Endothelial cell of umbilical vein (primary cell): Measurements from ENCODE around the gene PHACTR1. TPM values are rescaled to one million over a fixed set of nuclear protein-coding genes. Genes with fewer than 3 reads are reported as not detected.

Experiments used
- BruUV-seq: library from RNA; stranded (reverse); fragments of 400-500 nt; replicated peaks from 2 replicates; lab custom pipeline; 2021; lab: Mats Ljungman, UMichigan
- CTCF ChIA-PET: fragments of 300-600, 350-600 bp; sonication (Branson Sonifier 250); formaldehyde crosslinking; loops from one replicate; lab custom pipeline; 2021; ENCODE audit warnings: antibody characterized with exemption, inconsistent platforms; lab: Charles Lee
- POLR2A ChIA-PET: fragments of 300-600, 350-600 bp; sonication (Branson Sonifier 250); formaldehyde crosslinking; loops from one replicate; lab custom pipeline; 2021; ENCODE audit warnings: antibody characterized with exemption, inconsistent platforms; lab: Charles Lee
- DNase-seq: peaks from one replicate; pipeline ENCODE4 v3.0.0-alpha.2; 2011; ENCODE audit warnings: low read depth, low spot score
- FAIRE-seq: peaks from 2 replicates; lab custom pipeline; 2011; peaks lifted over from hg19 to GRCh38; lab: Jason Lieb, UNC
- H2AFZ ChIP-seq: 2 replicates; pipeline ENCODE4 v1.6.0; 2012; ENCODE audit warnings: low read depth, low read length, control low read depth, inconsistent platforms
- H3K27ac ChIP-seq: 2 replicates; pipeline ENCODE4 v1.5.1; 2011; ENCODE audit warnings: low read depth, mild to moderate bottlenecking, control low read depth, low read length, moderate library complexity; ENCODE audit not compliant: insufficient read depth
- H3K27me3 ChIP-seq, 2 experiments: 2 replicates each; pipeline versions ENCODE4 v1.6.0 to v1.6.1; 2011; ENCODE audit warnings: low read length in 2 of 2, mixed read lengths in 1 of 2; ENCODE audit not compliant: control insufficient read depth in 2 of 2, insufficient read depth in 2 of 2
- H3K36me3 ChIP-seq, 2 experiments: 2 replicates in 1 of 2; 3 replicates in 1 of 2; pipeline ENCODE4 v1.5.1; 2011; ENCODE audit warnings: low read length in 2 of 2, mild to moderate bottlenecking in 1 of 2, moderate library complexity in 1 of 2; ENCODE audit not compliant: control insufficient read depth in 2 of 2, insufficient read depth in 2 of 2; ENCODE audit errors: extremely low read depth in 1 of 2
- H3K4me1 ChIP-seq: 3 replicates; pipeline ENCODE4 v1.5.1; 2011; ENCODE audit warnings: mild to moderate bottlenecking, low read length; ENCODE audit not compliant: control insufficient read depth, insufficient read depth; ENCODE audit errors: extremely low read depth
- H3K4me2 ChIP-seq: 2 replicates; pipeline ENCODE4 v1.6.1; 2011; ENCODE audit warnings: low read length, control low read depth, mixed read lengths; ENCODE audit not compliant: insufficient read depth
- H3K4me3 ChIP-seq, 3 experiments: fragments of 200-600 bp in 1 of 3; sonication (generic), shearing (Covaris generic) in 1 of 3; replicated peaks in 1 of 3; 2 replicates each; pipeline ENCODE4 v1.5.1; 2011 to 2016; ENCODE audit warnings: control low read depth in 3 of 3, low read length in 3 of 3, mild to moderate bottlenecking in 2 of 3, inconsistent platforms in 1 of 3, low read depth in 1 of 3, moderate library complexity in 1 of 3; ENCODE audit not compliant: insufficient read depth in 1 of 3
- H3K79me2 ChIP-seq: 2 replicates; pipeline ENCODE4 v1.6.0; 2012; ENCODE audit warnings: low read length, inconsistent platforms; ENCODE audit not compliant: control insufficient read depth, insufficient read depth
- H3K9ac ChIP-seq: replicated peaks from 2 replicates; pipeline ENCODE3; 2011; ENCODE audit warnings: low read length, control low read depth; ENCODE audit not compliant: insufficient read depth; ENCODE audit errors: extremely low read depth
- H3K9me1 ChIP-seq: replicated peaks from 3 replicates; pipeline ENCODE4 v1.6.0; 2011; ENCODE audit warnings: mild to moderate bottlenecking, low read length; ENCODE audit not compliant: control insufficient read depth, insufficient read depth; ENCODE audit errors: extremely low read depth
- H3K9me3 ChIP-seq: replicated peaks from 2 replicates; pipeline ENCODE4 v1.5.1; 2012; ENCODE audit warnings: low read length, inconsistent platforms; ENCODE audit not compliant: control insufficient read depth, insufficient read depth
- H4K20me1 ChIP-seq: replicated peaks from 2 replicates; pipeline ENCODE3; 2011; ENCODE audit warnings: mild to moderate bottlenecking, low read length; ENCODE audit not compliant: control insufficient read depth, insufficient read depth; ENCODE audit errors: extremely low read depth
- CTCF ChIP-seq, 2 donors: IDR thresholded peaks; 1 replicate in 1 of 2; 2 replicates in 1 of 2; pipeline ENCODE4 v1.5.1; 2011; ENCODE audit warnings: low read length in 2 of 2, mild to moderate bottlenecking in 2 of 2, moderate library complexity in 2 of 2, control low read depth in 1 of 2, inconsistent platforms in 1 of 2, low read depth in 1 of 2; ENCODE audit not compliant: insufficient read depth in 1 of 2; ENCODE audit errors: extremely low read depth in 1 of 2
- EZH2 ChIP-seq: IDR thresholded peaks from 2 replicates; pipeline ENCODE4 v1.6.1; 2012; ENCODE audit warnings: borderline replicate concordance, low read depth, mild to moderate bottlenecking, moderate library complexity, low read length, inconsistent platforms; ENCODE audit not compliant: severe bottlenecking
- FOS ChIP-seq: IDR thresholded peaks from 2 replicates; pipeline ENCODE4 v1.6.1; 2011; ENCODE audit warnings: mild to moderate bottlenecking, low read length, moderate library complexity, borderline replicate concordance; ENCODE audit not compliant: insufficient read depth
- GATA2 ChIP-seq: IDR thresholded peaks from 2 replicates; pipeline ENCODE4 v1.7.0; 2011; ENCODE audit warnings: low read depth, mild to moderate bottlenecking, moderate library complexity, mixed read lengths, low read length; ENCODE audit not compliant: insufficient read length, insufficient read depth
- JUN ChIP-seq: IDR thresholded peaks from 2 replicates; pipeline ENCODE4 v1.6.1; 2011; ENCODE audit warnings: borderline replicate concordance, low read depth; ENCODE audit not compliant: insufficient read length, insufficient read depth
- MYC ChIP-seq: IDR thresholded peaks from one replicate; pipeline ENCODE4 v1.6.1; 2011; ENCODE audit warnings: mild to moderate bottlenecking, low read depth, low read length
- POLR2A ChIP-seq: IDR thresholded peaks from 2 replicates; pipeline ENCODE4 v1.6.1; 2012; ENCODE audit warnings: low read depth, mild to moderate bottlenecking, control low read depth, low read length
- POLR2AphosphoS5 ChIP-seq: IDR thresholded peaks from 2 replicates; pipeline ENCODE4 v1.6.1; 2012; ENCODE audit warnings: low read depth, mild to moderate bottlenecking, control low read depth, low read length, moderate library complexity; ENCODE audit not compliant: insufficient read depth
- dilution Hi-C: fragments of 300-500 bp; cut with MboI; formaldehyde crosslinking; loops from one replicate; pipeline ENCODE4 v1.15.0; 2019; ENCODE audit warnings: low sequenced_read_pairs; ENCODE audit not compliant: extremely low pct_ligation_motif_present
- intact Hi-C: fragments of 100-400 bp; cut with micrococcal nuclease; formaldehyde crosslinking; loops from one replicate; pipeline ENCODE4 v1.10.0; 2022
- polyA plus RNA-seq, 4 experiments: library from polyadenylated mRNA; depleted of rRNA in 3 of 4; stranded (reverse) in 3 of 4; unstranded in 1 of 4; fragments of >200 nt; gene quantifications; 2 replicates each; pipeline versions ENCODE4 v1.2.1 to v1.2.3, GENCODE V29; 2011 to 2012; ENCODE audit warnings: missing spikeins in 1 of 4
- total RNA-seq: library from RNA; stranded (reverse); gene quantifications from 2 replicates; pipeline ENCODE4 v1.2.3, GENCODE V29; 2021
- TF ChIP-seq, protein P1 (sequence below): IDR thresholded peaks from 2 replicates; pipeline ENCODE4 v1.6.1; 2011; ENCODE audit not compliant: insufficient read depth, insufficient read length

PHACTR1 gene
- total and polyA plus RNA-seq, 2 donors (not counting 3 experiments of a cell fraction or from before 2014, with no cell fraction given): 2.4 to 23.2 TPM

- no peak for DNase-seq
- Histone ChIP-seq H3K79me2 (no peaks in the 10 kb centered on the region), H3K36me3 (peaks cover 0 to 6% of the 10 kb centered on the region in 2 experiments), H3K9ac (no peak overlapping the region), H3K9me3 (no peaks in the 10 kb centered on the region), H3K9me1 (no peaks in the 10 kb centered on the region), H4K20me1 (no peaks in the 10 kb centered on the region), H3K4me2 (no peak overlapping the region), H3K27me3 (no peaks in the 10 kb centered on the region), H3K27ac (no peak overlapping the region), H3K4me1 (peaks cover 24% of the 10 kb centered on the region), H3K4me3 (no peak overlapping the region), H2AFZ (no peak overlapping the region)
- ChIA-PET CTCF (interaction anchor here (1.2 to 1.4 kb wide), 2 partner anchors 11 to 104 kb away, joined by 3 to 5 read pairs; no protein-coding TSS in a partner anchor), POLR2A (interaction anchor here (0.6 kb wide), 1 partner anchor 342 kb away, joined by 3 read pairs; no protein-coding TSS in a partner anchor)
- BruUV-seq: no TSS peak
- TF ChIP-seq EZH2 (no peak), JUN (no peak), POLR2A (no peak), POLR2AphosphoS5 (no peak), GATA2 (no peak), MYC (no peak), FOS (no peak), CTCF (IDR thresholded peaks at IDR 0.05; ENCODE audit: extremely low read depth in 1 of 2, insufficient read depth in 1 of 2, low read depth in 1 of 2, low read length in 2 of 2) (no peak)
- TF ChIP-seq, protein P1, sequence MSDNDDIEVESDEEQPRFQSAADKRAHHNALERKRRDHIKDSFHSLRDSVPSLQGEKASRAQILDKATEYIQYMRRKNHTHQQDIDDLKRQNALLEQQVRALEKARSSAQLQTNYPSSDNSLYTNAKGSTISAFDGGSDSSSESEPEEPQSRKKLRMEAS: no peak
- FAIRE-seq: no peak
- dilution Hi-C loops (no loop called here), intact Hi-C loops (no loop called here)
These were observed 582.8 kb downstream of the PHACTR1 start for GRCh38 chr6:13299403-13299821.
